ENCODE measurements around the gene MRPL46. TPM values are rescaled to one million over a fixed set of nuclear protein-coding genes. Genes with fewer than 3 reads are reported as not detected.

MRPL46 gene
- total and polyA plus RNA-seq, 2 experiments from 2014 or later = 20.9 to 39.1 TPM

DNA sequence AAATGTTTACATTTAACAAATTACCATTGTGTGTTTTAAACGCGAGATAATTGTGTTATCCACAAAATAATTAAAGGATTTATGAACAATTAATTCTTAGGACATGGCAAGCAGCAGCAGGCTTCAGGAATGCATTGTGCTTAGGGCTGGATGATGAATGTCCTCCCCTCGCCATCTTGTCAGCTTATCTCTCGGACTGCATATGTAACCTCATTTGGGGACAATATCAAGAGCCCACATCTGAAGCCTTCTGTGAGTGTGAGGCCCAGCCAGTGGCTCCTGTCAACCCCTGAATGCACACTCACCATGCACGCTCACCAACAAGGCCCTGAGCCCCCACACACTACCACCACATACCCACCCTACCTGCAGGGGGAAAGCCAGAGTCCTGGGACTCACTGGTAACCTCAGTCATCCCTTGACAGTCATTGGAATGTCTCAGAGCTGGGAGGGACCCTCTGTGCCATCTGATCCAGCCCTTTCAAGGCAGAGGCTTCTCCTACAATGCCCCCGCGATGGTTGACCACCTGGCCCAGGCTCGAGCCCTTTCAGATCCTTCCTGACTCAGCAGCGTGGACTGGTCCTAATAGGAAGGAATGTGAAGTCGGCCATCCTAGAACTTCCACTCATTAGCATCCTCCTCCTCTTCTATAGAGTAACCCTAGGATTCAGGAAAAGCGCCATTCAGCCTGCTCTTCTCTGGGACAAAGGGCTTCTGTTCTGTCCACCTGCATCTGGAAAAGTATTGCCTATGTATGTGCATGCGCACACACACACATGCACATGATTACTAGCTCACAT is 38.2 kb downstream of the MRPL46 start:
- no peaks in the 10 kb centered on the region for H3K9me3 Mint-ChIP-seq
- TF ChIP-seq ZNF462 (CRISPR knock-in tag; IDR thresholded peaks at IDR 0.05) (no peak), ZNF114 (CRISPR knock-in tag; IDR thresholded peaks at IDR 0.05) (no peak), CREB1 (CRISPR knock-in tag; IDR thresholded peaks at IDR 0.05; ENCODE audit: low read depth) (no peak), NANOG (IDR thresholded peaks at IDR 0.05; ENCODE audit: borderline replicate concordance) (no peak), POLR2AphosphoS5 (IDR thresholded peaks at IDR 0.05; ENCODE audit: low read depth) (no peak), JUNB (IDR thresholded peaks at IDR 0.05; ENCODE audit: unreplicated experiment) (no peak), EZH2phosphoT487 (IDR thresholded peaks at IDR 0.05; ENCODE audit: unreplicated experiment) (no peak), EZH2 (IDR thresholded peaks at IDR 0.05; ENCODE audit: low read depth, unreplicated experiment) (no peak), STAT1 (IDR thresholded peaks at IDR 0.05; ENCODE audit: unreplicated experiment) (no peak), CTCF (conservative IDR thresholded peaks at IDR 0.05; ENCODE audit: low read depth in 2 of 2) (no peak), ZNF331 (CRISPR knock-in tag; IDR thresholded peaks at IDR 0.05; ENCODE audit: low read depth) (no peak)
- TF ChIP-seq, protein P1, sequence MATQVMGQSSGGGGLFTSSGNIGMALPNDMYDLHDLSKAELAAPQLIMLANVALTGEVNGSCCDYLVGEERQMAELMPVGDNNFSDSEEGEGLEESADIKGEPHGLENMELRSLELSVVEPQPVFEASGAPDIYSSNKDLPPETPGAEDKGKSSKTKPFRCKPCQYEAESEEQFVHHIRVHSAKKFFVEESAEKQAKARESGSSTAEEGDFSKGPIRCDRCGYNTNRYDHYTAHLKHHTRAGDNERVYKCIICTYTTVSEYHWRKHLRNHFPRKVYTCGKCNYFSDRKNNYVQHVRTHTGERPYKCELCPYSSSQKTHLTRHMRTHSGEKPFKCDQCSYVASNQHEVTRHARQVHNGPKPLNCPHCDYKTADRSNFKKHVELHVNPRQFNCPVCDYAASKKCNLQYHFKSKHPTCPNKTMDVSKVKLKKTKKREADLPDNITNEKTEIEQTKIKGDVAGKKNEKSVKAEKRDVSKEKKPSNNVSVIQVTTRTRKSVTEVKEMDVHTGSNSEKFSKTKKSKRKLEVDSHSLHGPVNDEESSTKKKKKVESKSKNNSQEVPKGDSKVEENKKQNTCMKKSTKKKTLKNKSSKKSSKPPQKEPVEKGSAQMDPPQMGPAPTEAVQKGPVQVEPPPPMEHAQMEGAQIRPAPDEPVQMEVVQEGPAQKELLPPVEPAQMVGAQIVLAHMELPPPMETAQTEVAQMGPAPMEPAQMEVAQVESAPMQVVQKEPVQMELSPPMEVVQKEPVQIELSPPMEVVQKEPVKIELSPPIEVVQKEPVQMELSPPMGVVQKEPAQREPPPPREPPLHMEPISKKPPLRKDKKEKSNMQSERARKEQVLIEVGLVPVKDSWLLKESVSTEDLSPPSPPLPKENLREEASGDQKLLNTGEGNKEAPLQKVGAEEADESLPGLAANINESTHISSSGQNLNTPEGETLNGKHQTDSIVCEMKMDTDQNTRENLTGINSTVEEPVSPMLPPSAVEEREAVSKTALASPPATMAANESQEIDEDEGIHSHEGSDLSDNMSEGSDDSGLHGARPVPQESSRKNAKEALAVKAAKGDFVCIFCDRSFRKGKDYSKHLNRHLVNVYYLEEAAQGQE (IDR thresholded peaks at IDR 0.05; ENCODE audit: unreplicated experiment) = no peak
- no peaks in the 10 kb centered on the region for H4K20me1 ChIP-seq (replicated peaks; ENCODE audit: insufficient read depth)
- H3K27ac ChIP-seq (ENCODE audit: low read depth) = no peak overlapping the region
- H2AFZ ChIP-seq = no peak overlapping the region
- no peaks in the 10 kb centered on the region for H3K36me3 Mint-ChIP-seq (ENCODE audit: low read depth)
- no peak overlapping the region for H3K4me3 Mint-ChIP-seq
- H3K27me3 ChIP-seq (ENCODE audit: insufficient read depth) = no peaks in the 10 kb centered on the region
- H3K4me3 ChIP-seq = no peak overlapping the region
- H3F3A ChIP-seq (replicated peaks; ENCODE audit: low read depth) = no peaks in the 10 kb centered on the region
- H3K27ac Mint-ChIP-seq = no peak overlapping the region
- H3K79me2 ChIP-seq (replicated peaks; ENCODE audit: insufficient read depth) = no peaks in the 10 kb centered on the region
- no peaks in the 10 kb centered on the region for H3K36me3 ChIP-seq (ENCODE audit: insufficient read depth)
- H3K4me2 ChIP-seq = no peak overlapping the region
- ATAC-seq (no peak; the same call in 2 of the 3 replicates), DNase-seq (ENCODE audit: low spot score) (no peak)
- H3K4me1 Mint-ChIP-seq = peaks cover 7% of the 10 kb centered on the region
- H3K4me1 ChIP-seq (ENCODE audit: insufficient read depth) = peaks cover 7% of the 10 kb centered on the region
- no peaks in the 10 kb centered on the region for H3K27me3 Mint-ChIP-seq (ENCODE audit: insufficient read depth, low read depth, poor library complexity)
- H3K9me2 ChIP-seq (ENCODE audit: insufficient read depth) = no peaks in the 10 kb centered on the region
